GM19035 (cell line): ENCODE measurements around the gene UCK2.

Experiments
- ATAC-seq: cut with Tn5 transposase; IDR thresholded peaks from one replicate; pipeline ENCODE4 v1.9.1; 2021; ENCODE audit not compliant: unreplicated experiment

UCK2 gene

GRCh38 chr1:165928075-165928731, 100.8 kb downstream of the UCK2 start:
- no peak for ATAC-seq

- no peak for ATAC-seq
These were observed 103.5 kb downstream of the UCK2 start for GRCh38 chr1:165930961-165931360.

GRCh38 chr1:165933446-165934170, 106.2 kb downstream of the UCK2 start:
- ATAC-seq: no peak

- ATAC-seq: no peak
These were observed 109.1 kb downstream of the UCK2 start for GRCh38 chr1:165936542-165936941.

- ATAC-seq: no peak
These were observed 110.4 kb downstream of the UCK2 start for GRCh38 chr1:165937829-165938228.

GRCh38 chr1:165938844-165939243, 111.4 kb downstream of the UCK2 start:
- ATAC-seq: no peak

- no peak for ATAC-seq
These were observed 114.1 kb downstream of the UCK2 start for GRCh38 chr1:165941531-165941930.

- ATAC-seq: no peak
These were observed 114.6 kb downstream of the UCK2 start for GRCh38 chr1:165942062-165942461.

- no peak for ATAC-seq
These were observed 115.6 kb downstream of the UCK2 start for GRCh38 chr1:165942927-165943597.

GRCh38 chr1:165945911-165946310, 118.5 kb downstream of the UCK2 start:
- ATAC-seq: no peak

- ATAC-seq: no peak
These were observed 120.5 kb downstream of the UCK2 start for GRCh38 chr1:165947797-165948455.

- no peak for ATAC-seq
These were observed 122.1 kb downstream of the UCK2 start for GRCh38 chr1:165949335-165950130.

GRCh38 chr1:165954940-165955339, 127.5 kb downstream of the UCK2 start:
- no peak for ATAC-seq

- ATAC-seq: no peak
These were observed 130.9 kb downstream of the UCK2 start for GRCh38 chr1:165958306-165958705.

- ATAC-seq: no peak
These were observed 132.7 kb downstream of the UCK2 start for GRCh38 chr1:165960136-165960535.

- ATAC-seq: no peak
These were observed 133.5 kb downstream of the UCK2 start for GRCh38 chr1:165960881-165961280.
